ENCODE measurements around the gene UFSP2.

The UFSP2 gene

DNA sequence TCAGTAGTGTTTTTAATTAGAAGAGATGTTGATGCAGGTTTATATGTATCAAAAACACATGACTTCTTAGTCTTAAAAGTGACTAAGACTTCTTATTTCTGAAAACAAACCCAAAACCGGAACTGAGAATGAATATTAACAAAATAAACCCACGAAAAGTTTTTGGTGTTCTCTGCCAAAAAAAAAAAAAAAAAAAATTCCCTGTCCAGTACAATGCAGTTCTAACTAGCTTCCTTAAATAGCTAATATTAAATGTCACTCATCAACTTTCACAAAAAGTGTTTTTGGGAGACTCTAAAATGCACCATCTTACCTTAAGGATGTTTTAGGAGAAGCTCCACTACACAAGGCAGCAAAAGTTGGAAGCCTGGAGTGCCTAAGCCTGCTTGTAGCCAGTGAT is 27.1 kb downstream of the UFSP2 start:
- H3K9me3 ChIP-seq (ENCODE audit: control insufficient read depth, insufficient read depth, low read length), result no peaks in the 10 kb centered on the region
- H3K27ac ChIP-seq (ENCODE audit: low read depth, low read length), result no peak overlapping the region
- H3K27me3 ChIP-seq (ENCODE audit: control insufficient read depth, insufficient read depth, low read length), result no peaks in the 10 kb centered on the region
- H3K36me3 ChIP-seq (ENCODE audit: control insufficient read depth, insufficient read depth, low read length), result peaks cover 26% of the 10 kb centered on the region
- peaks cover 12% of the 10 kb centered on the region for H3K4me1 ChIP-seq (ENCODE audit: control insufficient read depth, insufficient read depth, low read length)
- H3K4me3 ChIP-seq (ENCODE audit: low read depth, low read length), result no peak overlapping the region
- no peak overlapping the region for H3K9ac ChIP-seq (ENCODE audit: low read depth, low read length)

DNA sequence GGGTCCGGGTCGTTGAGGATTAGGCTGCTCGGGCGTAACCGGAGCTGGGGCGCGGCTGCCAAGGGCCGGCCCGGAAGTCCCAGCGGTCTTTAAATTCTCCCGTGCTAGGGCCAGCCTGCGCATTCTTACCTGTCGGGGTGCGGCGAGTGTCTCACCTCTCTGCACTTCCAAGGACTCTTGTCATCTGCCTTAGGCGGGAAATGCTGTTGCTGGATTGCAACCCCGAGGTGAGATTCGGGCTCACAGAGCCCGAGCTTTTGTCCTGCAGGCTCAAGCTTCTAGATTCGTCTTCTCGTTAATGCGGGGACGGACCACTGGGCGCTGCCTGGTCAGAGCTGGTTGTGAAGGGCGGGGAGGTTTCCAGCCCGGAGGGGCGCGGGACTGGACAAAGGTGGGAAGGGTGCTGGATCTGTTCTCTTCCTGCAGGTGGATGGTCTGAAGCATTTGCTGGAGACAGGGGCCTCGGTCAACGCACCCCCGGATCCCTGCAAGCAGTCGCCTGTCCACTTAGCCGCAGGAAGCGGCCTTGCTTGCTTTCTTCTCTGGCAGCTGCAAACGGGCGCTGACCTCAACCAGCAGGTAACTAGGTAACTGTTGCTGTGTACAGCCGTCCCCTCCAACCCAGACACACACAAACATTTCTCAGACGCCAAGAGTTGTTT is 28.9 kb downstream of the UFSP2 start, which contains the start of gene ANKRD37:
Gene ANKRD37, plus strand, starts transcription at position 118 of the 662 bp plus-strand sequence. Its CDS starts 83 bp downstream, at position 201.
- peak within 1 kb of the TSS; percentile 60 for H3K9ac ChIP-seq (ENCODE audit: low read depth, low read length)
- H3K4me3 ChIP-seq (ENCODE audit: low read depth, low read length), result peak within 1 kb of the TSS; percentile 64
- no peaks in the 10 kb centered on the region for H3K9me3 ChIP-seq (ENCODE audit: control insufficient read depth, insufficient read depth, low read length)
- H3K4me1 ChIP-seq (ENCODE audit: control insufficient read depth, insufficient read depth, low read length), result peaks cover 12% of the 10 kb centered on the region
- no peaks in the 10 kb centered on the region for H3K27me3 ChIP-seq (ENCODE audit: control insufficient read depth, insufficient read depth, low read length)
- peaks cover 16% of the 10 kb centered on the region for H3K36me3 ChIP-seq (ENCODE audit: control insufficient read depth, insufficient read depth, low read length)
- H3K27ac ChIP-seq (ENCODE audit: low read depth, low read length), result peak within 1 kb of the TSS; percentile 76

DNA sequence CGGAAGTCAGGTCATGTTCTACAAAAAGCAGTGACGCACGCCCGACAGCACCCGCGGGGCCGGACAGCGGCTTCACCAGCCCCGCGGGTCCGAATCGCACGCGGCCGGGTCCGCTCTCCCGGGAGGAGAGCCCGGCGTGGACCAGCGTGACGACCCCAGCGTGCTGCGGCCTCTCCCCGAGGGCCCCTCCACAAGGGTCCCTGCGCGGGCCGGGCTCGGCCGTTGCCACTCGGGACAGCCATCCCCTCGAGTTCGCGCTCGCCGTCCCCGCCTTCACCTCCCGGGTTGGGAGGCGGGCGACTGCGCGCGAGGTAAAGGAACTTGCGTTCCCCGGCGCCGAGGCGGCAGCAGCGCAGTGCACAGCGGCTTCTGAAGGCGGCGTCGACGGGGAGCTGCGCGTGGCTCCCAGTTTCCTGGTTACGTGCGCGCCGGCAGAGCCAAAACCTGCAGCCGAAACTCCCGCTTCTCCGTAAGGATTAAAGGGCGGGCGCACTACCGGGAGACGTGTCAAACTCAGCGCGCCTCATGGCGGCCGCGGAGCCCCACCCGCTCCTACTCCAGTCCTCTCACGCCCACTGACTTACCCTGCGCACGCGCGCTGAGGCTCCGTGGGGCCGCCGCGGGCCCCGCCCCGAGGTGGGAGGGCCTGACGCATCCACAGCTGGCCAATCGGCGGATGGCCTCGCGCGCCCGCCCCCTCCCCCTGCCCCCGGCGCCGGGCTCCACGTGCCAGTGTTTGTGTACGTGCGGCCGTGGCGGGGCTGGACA is 29.6 kb downstream of the UFSP2 start:
- H3K27ac ChIP-seq (ENCODE audit: low read depth, low read length), result peak overlapping the region; percentile 76
- peak overlapping the region; percentile 64 for H3K4me3 ChIP-seq (ENCODE audit: low read depth, low read length)
- H3K27me3 ChIP-seq (ENCODE audit: control insufficient read depth, insufficient read depth, low read length), result no peaks in the 10 kb centered on the region
- peak overlapping the region; percentile 60 for H3K9ac ChIP-seq (ENCODE audit: low read depth, low read length)
- no peaks in the 10 kb centered on the region for H3K9me3 ChIP-seq (ENCODE audit: control insufficient read depth, insufficient read depth, low read length)
- H3K36me3 ChIP-seq (ENCODE audit: control insufficient read depth, insufficient read depth, low read length), result peaks cover 16% of the 10 kb centered on the region
- peaks cover 12% of the 10 kb centered on the region for H3K4me1 ChIP-seq (ENCODE audit: control insufficient read depth, insufficient read depth, low read length)

DNA sequence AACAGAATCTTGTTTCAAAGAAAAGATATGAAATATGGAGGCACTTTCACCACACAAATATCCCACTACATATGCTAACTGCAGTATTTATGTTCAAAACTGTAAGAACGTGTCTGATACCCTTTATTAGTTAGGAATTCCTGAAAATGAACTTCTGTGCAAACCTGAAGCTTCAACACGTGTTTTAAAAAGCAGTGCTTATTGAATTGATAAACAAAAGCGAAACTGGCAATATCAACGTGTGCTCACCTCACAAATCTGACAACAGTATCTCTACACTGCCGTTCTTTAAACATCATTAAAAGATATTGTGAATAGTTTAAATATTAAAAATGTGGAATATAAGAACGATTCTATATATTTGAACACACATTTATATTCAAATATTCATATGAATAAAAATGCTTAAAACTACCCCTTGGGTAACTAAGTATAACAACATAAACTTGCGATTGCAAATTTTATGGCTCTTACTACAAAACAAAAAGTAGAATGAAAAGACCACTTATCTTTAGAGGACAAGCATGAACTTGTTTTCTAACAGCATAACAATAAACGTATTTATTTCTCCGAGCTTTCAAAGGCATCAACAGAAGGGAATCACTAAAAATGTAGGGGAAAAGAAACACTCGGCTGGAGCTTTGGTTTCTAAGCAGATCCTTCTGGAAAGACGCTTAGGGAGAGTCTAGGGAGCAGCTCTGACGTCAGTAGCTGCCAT is 30.4 kb downstream of the UFSP2 start, which contains the start of gene LRP2BP:
Gene LRP2BP, minus strand, starts transcription at position 687 of the 718 bp plus-strand sequence. CDS start 17,738 bp downstream, outside the sequence.
- Histone ChIP-seq H3K36me3 (ENCODE audit: control insufficient read depth, insufficient read depth, low read length) (peaks cover 13% of the 10 kb centered on the region), H3K27me3 (ENCODE audit: control insufficient read depth, insufficient read depth, low read length) (no peaks in the 10 kb centered on the region), H3K9ac (ENCODE audit: low read depth, low read length) (peak within 1 kb of the TSS; percentile 60), H3K4me1 (ENCODE audit: control insufficient read depth, insufficient read depth, low read length) (peaks cover 12% of the 10 kb centered on the region), H3K27ac (ENCODE audit: low read depth, low read length) (peak within 1 kb of the TSS; percentile 76), H3K9me3 (ENCODE audit: control insufficient read depth, insufficient read depth, low read length) (no peaks in the 10 kb centered on the region), H3K4me3 (ENCODE audit: low read depth, low read length) (peak within 1 kb of the TSS; percentile 64)

DNA sequence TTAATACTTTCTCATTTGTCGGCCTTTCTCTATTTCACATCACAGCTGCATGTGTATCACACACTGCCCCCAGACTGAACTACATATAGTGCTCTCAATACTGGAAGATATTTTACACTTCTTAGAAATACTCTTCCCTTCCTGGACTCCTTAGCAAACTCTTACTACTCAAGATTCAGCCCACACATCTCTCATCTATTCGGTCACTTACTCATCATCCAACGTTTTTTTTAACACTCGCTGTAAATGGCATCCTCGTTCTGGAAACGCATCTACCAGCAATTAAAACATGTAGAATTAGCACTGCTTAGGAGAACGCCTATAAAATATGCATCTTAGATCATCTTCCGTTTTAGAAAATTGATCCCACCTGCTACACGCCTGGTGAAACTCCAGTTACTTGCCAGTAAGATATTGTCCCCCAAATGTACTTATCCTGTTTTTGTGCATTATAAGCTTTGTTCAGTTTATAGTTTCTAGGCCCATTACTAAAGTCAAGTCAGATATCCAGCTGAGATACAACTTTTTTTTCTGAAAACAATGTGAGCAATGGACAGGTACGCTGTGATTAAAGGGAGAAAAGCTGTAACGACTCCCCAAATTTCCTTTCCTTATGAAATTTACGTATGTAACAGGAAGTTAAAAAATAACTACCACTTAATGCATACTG is 31.1 kb downstream of the UFSP2 start:
- Histone ChIP-seq H3K4me3 (ENCODE audit: low read depth, low read length) (no peak overlapping the region), H3K4me1 (ENCODE audit: control insufficient read depth, insufficient read depth, low read length) (peaks cover 12% of the 10 kb centered on the region), H3K27ac (ENCODE audit: low read depth, low read length) (no peak overlapping the region)

DNA sequence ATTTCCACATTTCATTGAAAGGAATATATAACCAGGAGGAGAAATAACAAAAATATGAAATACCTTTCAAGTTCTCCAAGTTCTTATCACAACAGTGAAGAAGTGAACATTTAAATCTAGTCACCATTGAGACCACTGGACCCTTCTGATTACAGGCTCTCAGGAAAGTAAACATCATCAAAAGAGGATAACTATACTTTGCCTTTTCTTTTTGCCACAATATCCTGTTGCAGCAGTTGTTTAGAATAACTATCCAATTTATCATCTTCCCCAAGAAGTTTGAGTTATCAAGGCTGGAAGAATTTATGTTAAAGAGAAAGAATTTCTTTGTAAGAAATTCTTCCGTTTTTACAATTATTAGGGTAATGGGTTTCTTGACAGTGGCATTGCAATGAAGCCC is 33.6 kb downstream of the UFSP2 start:
- peaks cover 8% of the 10 kb centered on the region for H3K4me1 ChIP-seq (ENCODE audit: control insufficient read depth, insufficient read depth, low read length)
- no peaks in the 10 kb centered on the region for H3K9me3 ChIP-seq (ENCODE audit: control insufficient read depth, insufficient read depth, low read length)
- no peaks in the 10 kb centered on the region for H3K27me3 ChIP-seq (ENCODE audit: control insufficient read depth, insufficient read depth, low read length)
- no peak overlapping the region for H3K9ac ChIP-seq (ENCODE audit: low read depth, low read length)
- no peaks in the 10 kb centered on the region for H3K36me3 ChIP-seq (ENCODE audit: control insufficient read depth, insufficient read depth, low read length)
- H3K27ac ChIP-seq (ENCODE audit: low read depth, low read length), result no peak overlapping the region
- H3K4me3 ChIP-seq (ENCODE audit: low read depth, low read length), result no peak overlapping the region

More for the DNA sequence above, 31.1 kb downstream of the UFSP2 start:
- Histone ChIP-seq H3K9ac (ENCODE audit: low read depth, low read length) (no peak overlapping the region), H3K36me3 (ENCODE audit: control insufficient read depth, insufficient read depth, low read length) (peaks cover 7% of the 10 kb centered on the region), H3K9me3 (ENCODE audit: control insufficient read depth, insufficient read depth, low read length) (no peaks in the 10 kb centered on the region), H3K27me3 (ENCODE audit: control insufficient read depth, insufficient read depth, low read length) (no peaks in the 10 kb centered on the region)

DNA sequence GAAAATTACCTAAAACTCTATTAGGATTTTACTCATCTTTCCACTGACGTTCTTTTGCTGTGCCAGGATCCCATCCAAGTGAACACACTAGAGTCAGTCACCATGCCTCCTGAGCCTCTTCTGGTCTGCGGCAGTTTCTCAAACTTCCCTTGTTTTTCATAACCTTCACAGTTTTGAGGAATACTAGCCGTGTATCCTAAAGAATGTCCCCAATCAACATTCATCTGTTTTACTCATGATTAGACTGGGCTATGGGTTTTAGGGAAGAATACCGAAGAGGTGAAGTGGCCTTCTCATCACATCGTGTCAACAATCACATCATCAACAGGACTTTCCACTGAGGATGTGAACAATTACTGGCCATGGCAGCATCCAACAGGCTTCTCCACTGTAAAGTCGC is 34.8 kb downstream of the UFSP2 start:
- no peaks in the 10 kb centered on the region for H3K36me3 ChIP-seq (ENCODE audit: control insufficient read depth, insufficient read depth, low read length)
- no peaks in the 10 kb centered on the region for H3K9me3 ChIP-seq (ENCODE audit: control insufficient read depth, insufficient read depth, low read length)
- no peak overlapping the region for H3K9ac ChIP-seq (ENCODE audit: low read depth, low read length)
- no peaks in the 10 kb centered on the region for H3K27me3 ChIP-seq (ENCODE audit: control insufficient read depth, insufficient read depth, low read length)
- no peak overlapping the region for H3K27ac ChIP-seq (ENCODE audit: low read depth, low read length)
- H3K4me1 ChIP-seq (ENCODE audit: control insufficient read depth, insufficient read depth, low read length), result peaks cover 7% of the 10 kb centered on the region; the same call in 1 of the 2 replicates
- H3K4me3 ChIP-seq (ENCODE audit: low read depth, low read length), result no peak overlapping the region

DNA sequence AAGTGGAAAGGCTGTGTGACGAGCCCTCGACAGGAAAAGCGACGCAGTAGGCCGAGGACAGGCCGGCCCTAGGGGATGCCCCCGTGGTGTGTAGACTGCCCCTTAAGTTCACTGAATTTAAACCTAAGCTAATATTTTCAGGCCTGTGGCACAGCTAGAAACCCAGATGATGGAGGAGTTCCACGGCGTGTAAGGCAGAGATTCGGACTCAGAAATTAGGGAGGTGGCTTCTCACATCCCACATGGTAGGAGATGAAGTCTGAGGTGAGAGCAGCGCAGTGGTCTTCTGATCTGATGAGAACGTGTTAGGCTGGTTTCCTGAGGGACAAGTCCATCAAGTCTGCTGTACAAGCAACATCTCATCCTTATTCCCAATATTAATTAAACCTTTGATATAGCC is 37.8 kb downstream of the UFSP2 start:
- no peaks in the 10 kb centered on the region for H3K9me3 ChIP-seq (ENCODE audit: control insufficient read depth, insufficient read depth, low read length)
- no peak overlapping the region for H3K27ac ChIP-seq (ENCODE audit: low read depth, low read length)
- no peak overlapping the region for H3K9ac ChIP-seq (ENCODE audit: low read depth, low read length)
- H3K4me1 ChIP-seq (ENCODE audit: control insufficient read depth, insufficient read depth, low read length), result no peaks in the 10 kb centered on the region
- H3K36me3 ChIP-seq (ENCODE audit: control insufficient read depth, insufficient read depth, low read length), result no peaks in the 10 kb centered on the region
- no peaks in the 10 kb centered on the region for H3K27me3 ChIP-seq (ENCODE audit: control insufficient read depth, insufficient read depth, low read length)
- H3K4me3 ChIP-seq (ENCODE audit: low read depth, low read length), result no peak overlapping the region

DNA sequence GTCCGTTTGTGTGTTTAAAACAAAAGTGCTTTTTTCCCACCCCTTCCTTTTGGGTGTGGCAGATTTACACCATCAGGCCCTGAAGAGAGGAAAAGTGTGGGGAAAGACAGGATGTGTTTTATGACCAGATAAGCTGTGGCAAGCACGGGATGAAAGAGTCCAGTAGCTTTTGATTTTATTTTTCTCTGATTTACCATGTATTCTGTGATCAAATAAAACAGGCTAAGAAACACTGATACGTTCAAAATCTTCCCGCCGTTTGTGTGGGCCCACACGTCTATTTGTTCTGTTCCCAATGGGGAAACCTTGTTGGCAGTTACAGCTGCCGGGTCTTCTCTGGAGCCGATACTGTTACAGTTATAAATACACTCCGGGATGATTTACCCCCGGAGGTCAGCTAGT is 40.8 kb downstream of the UFSP2 start:
- Histone ChIP-seq H3K27ac (ENCODE audit: low read depth, low read length) (no peak overlapping the region), H3K4me3 (ENCODE audit: low read depth, low read length) (no peak overlapping the region), H3K9me3 (ENCODE audit: control insufficient read depth, insufficient read depth, low read length) (no peaks in the 10 kb centered on the region), H3K4me1 (ENCODE audit: control insufficient read depth, insufficient read depth, low read length) (no peaks in the 10 kb centered on the region), H3K27me3 (ENCODE audit: control insufficient read depth, insufficient read depth, low read length) (no peaks in the 10 kb centered on the region), H3K36me3 (ENCODE audit: control insufficient read depth, insufficient read depth, low read length) (no peaks in the 10 kb centered on the region), H3K9ac (ENCODE audit: low read depth, low read length) (no peak overlapping the region)

DNA sequence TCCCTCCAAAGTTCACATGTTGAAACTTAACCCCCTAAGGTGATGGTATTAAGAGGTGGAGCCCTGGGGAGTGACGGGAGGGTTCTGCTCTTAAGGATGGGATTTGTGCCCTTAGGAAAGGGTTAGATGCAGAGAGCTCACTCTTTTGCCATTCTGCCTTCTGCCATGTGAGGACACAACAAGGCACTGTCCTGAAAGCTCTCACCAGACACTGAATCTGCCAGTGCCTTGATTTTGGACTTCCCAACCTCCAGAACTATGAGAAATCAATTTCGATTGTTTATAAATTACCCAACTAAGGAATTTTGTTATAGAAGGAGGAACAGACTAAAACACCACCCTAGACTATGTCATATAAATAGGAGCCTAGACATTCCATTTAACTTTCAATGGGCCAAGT is 41.7 kb downstream of the UFSP2 start:
- Histone ChIP-seq H3K4me3 (ENCODE audit: low read depth, low read length) (no peak overlapping the region), H3K4me1 (ENCODE audit: control insufficient read depth, insufficient read depth, low read length) (no peaks in the 10 kb centered on the region), H3K9me3 (ENCODE audit: control insufficient read depth, insufficient read depth, low read length) (no peaks in the 10 kb centered on the region), H3K36me3 (ENCODE audit: control insufficient read depth, insufficient read depth, low read length) (no peaks in the 10 kb centered on the region), H3K27ac (ENCODE audit: low read depth, low read length) (no peak overlapping the region), H3K9ac (ENCODE audit: low read depth, low read length) (no peak overlapping the region), H3K27me3 (ENCODE audit: control insufficient read depth, insufficient read depth, low read length) (no peaks in the 10 kb centered on the region)
